ENCODE measurements around the gene GGT5. TPM values are rescaled to one million over a fixed set of nuclear protein-coding genes. Genes with fewer than 3 reads are reported as not detected.
"Not testable (repeated sequence)": the region's sequence is repeated elsewhere in the genome, so short reads cannot be mapped to it uniquely, and the experiment has no call there.

GGT5 gene
- polyA plus RNA-seq, 3 donors, result 13.5 to 16.5 (median 16.5) TPM

DNA sequence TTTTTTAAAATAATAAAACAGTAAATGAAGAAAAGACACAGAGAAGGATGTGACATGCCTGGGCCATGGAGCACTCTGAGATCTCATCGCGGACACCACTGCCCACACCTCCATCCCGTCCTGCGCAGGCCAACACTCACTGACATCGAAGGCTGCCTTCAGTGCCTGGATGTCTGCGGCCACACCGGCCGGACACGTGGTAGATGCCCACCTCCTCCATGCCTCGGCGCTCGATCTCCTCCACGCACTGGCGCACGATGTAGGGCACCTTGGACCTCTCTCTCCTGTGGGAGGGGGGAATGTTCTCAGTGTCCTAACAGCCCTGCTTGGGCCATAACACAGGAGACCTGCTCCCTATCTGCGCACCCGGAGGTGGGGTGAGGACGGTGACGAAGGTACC is 18.6 kb upstream of the GGT5 start:
- DNase-seq (ENCODE audit: low read depth in 3 of 3, low spot score in 2 of 3), result not testable (repeated sequence)

GRCh38 chr22:24262185-24262749 is 17.4 kb upstream of the GGT5 start:
- DNase-seq (ENCODE audit: low read depth in 3 of 3, low spot score in 2 of 3), result not testable (repeated sequence)

GRCh38 chr22:24259459-24259858 is 14.6 kb upstream of the GGT5 start:
- DNase-seq (ENCODE audit: low read depth in 3 of 3, low spot score in 2 of 3), result peak in 1 of 3 donors; percentile 43

- DNase-seq (ENCODE audit: low read depth in 3 of 3, low spot score in 2 of 3), result not testable (repeated sequence)
Measured at GRCh38 chr22:24256736-24257135, 11.9 kb upstream of the GGT5 start.

DNA sequence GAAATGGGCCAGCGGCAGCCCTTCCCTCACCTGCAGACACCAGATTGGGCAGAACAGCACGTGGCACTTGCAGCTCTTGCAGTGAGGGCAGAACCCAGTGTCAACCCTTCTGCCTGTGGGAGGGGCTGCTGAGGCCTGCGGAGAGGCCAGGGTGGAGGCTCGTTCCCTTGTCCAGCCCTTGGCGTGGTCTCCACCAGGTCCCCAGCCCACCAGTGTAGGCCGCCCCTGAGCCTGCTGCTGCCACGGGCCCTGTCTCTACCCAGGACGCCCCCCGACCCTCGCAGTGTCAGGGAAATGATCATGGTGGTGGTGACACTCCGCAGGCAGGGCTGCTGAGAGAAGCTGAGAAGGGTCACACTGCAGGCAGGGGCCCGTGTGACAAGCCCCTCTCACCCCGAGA is 11.3 kb upstream of the GGT5 start:
- DNase-seq (ENCODE audit: low read depth in 3 of 3, low spot score in 2 of 3), result not testable (repeated sequence)

DNA sequence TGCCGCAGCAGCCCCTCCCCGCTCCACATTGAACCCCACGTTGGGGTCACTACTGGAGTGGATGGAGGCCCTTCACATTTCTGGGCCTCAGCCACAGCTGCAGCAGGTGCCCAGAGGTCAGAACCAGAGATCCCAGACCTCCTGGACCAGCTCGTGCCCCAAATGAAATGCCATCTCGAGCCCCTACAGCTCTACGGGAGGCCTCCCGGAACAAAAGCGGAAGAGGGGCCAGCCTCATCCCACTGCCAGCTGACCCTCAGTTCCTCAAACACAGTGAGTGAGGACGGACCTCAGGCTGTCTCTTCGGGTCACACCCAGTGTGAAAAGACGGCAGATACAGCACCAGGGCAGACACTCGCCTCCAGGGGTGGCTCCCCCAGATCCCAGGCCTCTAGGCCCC is 8.2 kb upstream of the GGT5 start:
- not testable (repeated sequence) for DNase-seq (ENCODE audit: low read depth in 3 of 3, low spot score in 2 of 3)

DNA sequence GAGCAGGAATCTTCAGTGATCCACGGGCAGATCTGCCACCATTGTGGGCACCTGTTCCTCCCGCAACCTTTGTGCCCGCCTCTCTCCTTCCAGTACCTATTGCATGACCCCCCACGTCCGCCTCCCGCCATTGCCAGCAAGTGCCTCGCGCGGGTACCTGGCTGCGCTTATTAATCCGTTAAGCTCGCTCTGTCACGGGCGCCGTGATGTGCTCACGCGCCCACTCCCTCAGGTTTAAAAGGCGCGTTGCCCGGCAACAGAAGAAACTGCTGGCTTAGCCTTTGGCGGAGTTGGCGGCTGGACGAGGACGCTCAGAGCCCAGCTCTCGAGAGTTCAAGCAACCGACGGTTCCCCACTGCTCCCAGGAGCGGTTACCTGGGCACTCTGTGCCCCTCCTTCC is 6.4 kb upstream of the GGT5 start:
- not testable (repeated sequence) for DNase-seq (ENCODE audit: low read depth in 3 of 3, low spot score in 2 of 3)

DNA sequence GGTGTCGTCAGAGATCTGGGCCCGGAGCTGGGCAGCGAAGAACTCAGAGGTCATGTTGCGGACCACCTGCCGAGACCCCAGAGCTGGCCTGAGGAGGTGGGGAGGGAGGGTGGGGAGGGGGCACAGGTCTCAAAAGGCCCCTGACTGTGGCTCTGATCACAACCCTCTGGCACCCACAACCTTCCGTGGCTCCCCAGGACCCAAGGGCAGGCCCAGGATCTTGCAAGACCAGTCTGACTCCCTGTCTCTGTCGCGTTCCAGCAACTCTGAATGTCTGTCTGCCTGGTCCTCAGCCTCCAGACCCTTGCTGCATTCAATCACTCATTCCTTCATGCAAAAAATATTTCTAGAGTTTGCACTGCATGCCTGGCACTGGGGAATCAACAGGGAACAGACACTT is 4.5 kb upstream of the GGT5 start:
- DNase-seq (ENCODE audit: low read depth in 3 of 3, low spot score in 2 of 3), result not testable (repeated sequence)

- not testable (repeated sequence) for DNase-seq (ENCODE audit: low read depth in 3 of 3, low spot score in 2 of 3)
Measured at GRCh38 chr22:24248611-24249010, 3.7 kb upstream of the GGT5 start.

GRCh38 chr22:24247564-24248344 is 2.9 kb upstream of the GGT5 start:
- peak in 1 of 3 donors; percentile 50 for DNase-seq (ENCODE audit: low read depth in 3 of 3, low spot score in 2 of 3)

DNA sequence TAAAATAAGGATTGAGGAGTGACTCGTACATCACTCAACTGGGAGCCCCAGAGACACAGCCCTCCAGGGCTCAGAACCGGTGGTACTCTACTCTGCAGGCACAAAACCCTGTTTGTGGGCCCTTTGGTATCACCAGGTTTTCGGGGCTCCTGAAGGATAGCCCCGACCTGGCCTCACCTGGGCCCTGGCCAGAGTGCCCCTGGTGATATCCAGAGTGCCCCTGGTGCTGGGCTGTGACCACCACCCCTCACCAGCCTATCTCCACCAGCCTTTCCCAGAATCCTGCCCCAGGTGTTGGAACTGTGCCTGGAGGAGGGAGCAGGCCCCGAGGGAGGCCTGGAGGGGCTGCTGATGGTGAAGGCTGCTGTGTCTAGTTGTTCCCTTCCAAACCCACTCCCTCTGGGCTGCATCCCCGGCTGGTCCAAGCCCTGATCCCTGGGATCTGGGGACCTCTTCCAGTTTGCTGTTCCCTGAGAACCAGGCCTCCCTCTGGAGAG is 2.2 kb upstream of the GGT5 start:
- no peak for DNase-seq (ENCODE audit: low read depth in 3 of 3, low spot score in 2 of 3)

DNA sequence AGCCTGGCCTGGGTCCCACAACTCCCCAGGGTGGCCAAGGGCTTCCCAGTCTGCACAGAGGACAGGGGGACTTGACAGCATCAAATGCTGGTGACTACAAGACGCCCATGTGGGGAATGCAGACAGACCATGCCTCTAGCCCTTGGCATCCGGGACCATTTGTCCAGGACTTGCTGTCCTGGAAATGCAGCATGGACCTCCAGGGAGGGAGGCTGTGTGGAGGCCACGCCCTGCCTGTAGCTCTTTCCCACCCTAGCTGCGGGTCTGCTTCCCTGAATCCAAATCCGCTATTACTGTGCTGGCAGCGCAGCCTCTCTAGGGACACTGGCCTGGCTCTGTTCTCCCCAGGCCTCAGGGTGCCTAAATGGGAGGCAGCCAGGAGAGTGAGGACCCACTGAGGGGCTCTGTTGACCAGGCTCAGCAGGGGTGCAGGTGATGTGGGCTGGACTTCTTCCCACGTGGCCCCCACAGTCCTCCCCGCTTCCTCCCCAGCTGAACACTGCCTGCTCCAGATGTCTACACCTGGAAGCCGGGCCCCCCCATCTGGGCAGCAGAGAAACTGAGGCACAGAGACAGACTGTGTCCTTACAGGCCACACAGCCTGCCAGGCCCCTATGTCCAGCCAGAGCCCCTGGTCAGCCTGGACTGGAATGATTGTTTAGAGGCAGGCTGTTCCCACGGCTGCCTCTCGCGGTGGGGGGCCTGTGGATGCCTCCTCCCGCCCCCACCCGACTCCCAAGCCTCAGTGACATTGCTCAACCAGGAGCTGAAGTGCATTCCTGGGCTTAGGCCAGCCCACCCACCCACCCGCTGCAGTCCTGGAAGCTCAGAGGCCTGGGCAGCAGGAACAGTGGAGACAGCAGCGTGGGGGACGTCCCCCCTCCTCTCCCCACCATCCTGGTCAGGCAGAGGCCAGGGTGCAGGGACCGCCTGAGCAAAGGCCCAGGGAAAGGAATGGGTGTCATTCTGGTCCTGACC is 991 bp upstream of the GGT5 start:
- not testable (repeated sequence) for DNase-seq (ENCODE audit: low read depth in 3 of 3, low spot score in 2 of 3)

GRCh38 chr22:24244144-24244787 is 616 bp downstream of the GGT5 start:
- DNase-seq (ENCODE audit: low read depth in 3 of 3, low spot score in 2 of 3), result no peak

GRCh38 chr22:24243417-24243816 is 1.5 kb downstream of the GGT5 start:
- DNase-seq (ENCODE audit: low read depth in 3 of 3, low spot score in 2 of 3), result not testable (repeated sequence)

DNA sequence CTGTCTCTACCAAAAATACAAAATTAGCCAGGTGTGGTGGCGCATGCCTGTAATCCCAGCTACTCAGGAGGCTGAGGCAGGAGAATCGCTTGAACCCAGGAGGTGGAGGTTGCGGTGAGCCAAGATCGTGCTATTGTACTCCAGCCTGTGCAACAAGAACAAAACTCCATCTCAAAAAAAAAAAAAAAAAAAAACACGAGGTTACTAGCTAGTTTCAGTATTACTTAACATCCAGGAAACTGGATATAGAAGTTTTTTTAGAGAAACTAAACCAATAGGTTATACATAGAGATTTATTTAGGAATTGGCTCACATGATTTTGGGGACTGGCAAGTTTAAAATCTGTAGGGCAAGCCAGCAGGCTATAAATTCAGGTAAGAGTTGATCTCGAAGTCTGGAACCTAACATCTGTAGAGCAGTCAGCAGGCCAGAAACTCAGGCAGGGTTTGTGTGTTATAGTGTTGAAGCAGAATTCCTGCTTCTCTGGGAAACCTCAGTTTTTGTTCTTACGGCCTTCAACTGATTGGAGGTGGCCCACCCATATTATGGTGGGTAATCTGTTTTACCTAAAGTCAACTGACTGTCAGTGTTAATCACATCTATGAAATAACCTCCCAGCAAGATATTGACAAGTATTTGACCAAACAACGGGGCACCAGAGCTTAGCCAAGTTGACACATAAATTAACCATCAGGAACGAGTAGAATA is 3.7 kb downstream of the GGT5 start:
- not testable (repeated sequence) for DNase-seq (ENCODE audit: low read depth in 3 of 3, low spot score in 2 of 3)

GRCh38 chr22:24240381-24240780 is 4.5 kb downstream of the GGT5 start:
- DNase-seq (ENCODE audit: low read depth in 3 of 3, low spot score in 2 of 3), result no peak

DNA sequence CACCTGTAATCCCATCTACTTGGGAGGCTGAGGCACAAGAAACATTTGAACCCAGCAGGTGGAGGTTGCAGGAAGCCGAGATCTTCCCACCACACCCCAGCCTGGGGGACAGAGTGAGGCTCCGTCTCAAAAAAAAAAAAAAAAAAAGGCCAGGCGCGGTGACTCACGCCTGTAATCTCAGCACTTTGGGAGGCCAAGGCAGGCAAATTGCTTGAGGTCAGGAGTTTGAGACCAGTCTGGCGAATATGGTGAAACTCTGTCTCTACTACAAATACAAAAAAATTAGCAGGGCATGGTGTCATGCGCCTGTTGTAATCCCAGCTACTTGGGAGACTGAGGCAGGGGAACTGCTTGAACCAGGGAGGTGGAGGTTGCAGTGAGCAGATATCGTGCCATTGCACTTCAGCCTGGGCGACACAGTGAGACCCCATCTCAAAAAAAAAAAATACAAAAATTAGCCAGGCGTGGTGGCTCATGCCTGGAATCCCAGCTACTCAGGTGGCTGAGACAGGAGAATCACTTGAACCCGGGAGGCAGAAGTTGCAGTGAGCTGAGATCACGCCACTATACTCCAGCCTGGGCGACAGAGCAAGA is 6.7 kb downstream of the GGT5 start:
- DNase-seq (ENCODE audit: low read depth in 3 of 3, low spot score in 2 of 3), result not testable (repeated sequence)

GRCh38 chr22:24236656-24237055 is 8.2 kb downstream of the GGT5 start:
- DNase-seq (ENCODE audit: low read depth in 3 of 3, low spot score in 2 of 3), result no peak

DNA sequence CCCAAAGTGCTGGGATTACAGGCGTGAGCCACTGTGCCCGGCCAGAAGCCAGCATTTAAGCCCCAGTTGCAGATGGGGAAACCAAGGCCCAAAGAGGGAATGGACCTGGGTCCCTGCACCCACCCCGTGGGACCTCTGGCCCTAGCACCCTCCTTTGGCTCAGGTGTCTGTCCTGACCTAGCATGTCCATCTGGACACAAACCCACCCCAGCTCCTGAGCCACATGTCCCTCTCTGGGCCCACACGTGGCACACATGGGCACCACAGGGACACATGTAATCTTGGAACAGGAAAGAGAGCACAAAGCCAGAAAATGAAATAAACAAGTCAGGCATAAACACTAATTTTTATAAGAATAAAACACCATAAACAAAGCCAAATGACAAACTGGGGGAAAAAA is 9.6 kb downstream of the GGT5 start:
- DNase-seq (ENCODE audit: low read depth in 3 of 3, low spot score in 2 of 3), result no peak
